HG03432 (cell line): ENCODE data around the gene ALS2CL.

ENCODE experiments used
- ATAC-seq: cut with Tn5 transposase; IDR thresholded peaks from one replicate; pipeline ENCODE4 v1.9.1; 2021; ENCODE audit warnings: mild to moderate bottlenecking, moderate library complexity; ENCODE audit not compliant: unreplicated experiment

The ALS2CL gene

GRCh38 chr3:46667061-46667621 lies 26.3 kb downstream of the ALS2CL start:
- ATAC-seq: no peak

GRCh38 chr3:46666453-46666845 lies 27.0 kb downstream of the ALS2CL start:
- no peak for ATAC-seq

GRCh38 chr3:46665763-46666452 lies 27.6 kb downstream of the ALS2CL start:
- no peak for ATAC-seq

- no peak for ATAC-seq
Measured at GRCh38 chr3:46664971-46665762, 28.3 kb downstream of the ALS2CL start.

GRCh38 chr3:46664188-46664970 lies 29.1 kb downstream of the ALS2CL start:
- ATAC-seq: no peak

- ATAC-seq: no peak
Measured at GRCh38 chr3:46663591-46664135, 29.8 kb downstream of the ALS2CL start.

GRCh38 chr3:46662771-46663551 lies 30.5 kb downstream of the ALS2CL start:
- no peak for ATAC-seq

GRCh38 chr3:46661776-46662766 lies 31.4 kb downstream of the ALS2CL start:
- ATAC-seq: no peak

GRCh38 chr3:46660543-46661523 lies 32.6 kb downstream of the ALS2CL start:
- no peak for ATAC-seq

- ATAC-seq: no peak
Measured at GRCh38 chr3:46660003-46660402, 33.5 kb downstream of the ALS2CL start.

- ATAC-seq: no peak
Measured at GRCh38 chr3:46659285-46659684, 34.2 kb downstream of the ALS2CL start.

- ATAC-seq: no peak
Measured at GRCh38 chr3:46656778-46657556, 36.5 kb downstream of the ALS2CL start.

- no peak for ATAC-seq
Measured at GRCh38 chr3:46655271-46655670, 38.2 kb downstream of the ALS2CL start.

GRCh38 chr3:46651084-46651483 lies 42.4 kb downstream of the ALS2CL start:
- ATAC-seq: no peak

GRCh38 chr3:46649436-46649835 lies 44.0 kb downstream of the ALS2CL start:
- ATAC-seq: no peak

GRCh38 chr3:46648096-46648495 lies 45.4 kb downstream of the ALS2CL start:
- ATAC-seq: no peak

- no peak for ATAC-seq
Measured at GRCh38 chr3:46646700-46647099, 46.8 kb downstream of the ALS2CL start.
